IMR-90 (cell line): ENCODE results near the gene YLPM1. TPM values are rescaled to one million over a fixed set of nuclear protein-coding genes. Genes with fewer than 3 reads are reported as not detected.

Experiments used
- ATAC-seq: fragments of 200-7000 bp; cut with Tn5 transposase; 2 replicates; pipeline ENCODE4 v1.9.1; 2020; ENCODE audit warnings: low read depth, mild to moderate bottlenecking, moderate library complexity
- BruUV-seq: library from RNA; stranded (reverse); fragments of 400-500 nt; replicated peaks from 2 replicates; lab custom pipeline; 2021; lab: Mats Ljungman, UMichigan
- CTCF ChIA-PET: fragments of 300-600 bp; formaldehyde crosslinking; extraction: SDS; loops from one replicate; lab custom pipeline; 2021; ENCODE audit warnings: antibody characterized with exemption; lab: Yijun Ruan, JAX
- POLR2A ChIA-PET: fragments of 300-600 bp; sonication (Branson Sonifier 250); formaldehyde crosslinking; loops from one replicate; lab custom pipeline; 2022; ENCODE audit warnings: antibody characterized with exemption; ENCODE audit not compliant: unreplicated experiment; lab: Charles Lee
- DNase-seq: peaks from one replicate; pipeline ENCODE4 v3.0.0; 2013
- H2AFZ ChIP-seq: replicated peaks from 2 replicates; pipeline ENCODE3; 2013; ENCODE audit warnings: low read length, mild to moderate bottlenecking; ENCODE audit not compliant: poor library complexity
- H2AK5ac ChIP-seq: 2 replicates; pipeline ENCODE4 v1.6.1; 2013; ENCODE audit warnings: low read depth, low read length, inconsistent platforms
- H2AK9ac ChIP-seq: replicated peaks from 2 replicates; pipeline ENCODE3; 2013; ENCODE audit warnings: mild to moderate bottlenecking, low read depth, low read length, moderate library complexity; ENCODE audit not compliant: poor library complexity
- H2BK120ac ChIP-seq: 2 replicates; pipeline ENCODE4 v1.6.1; 2013; ENCODE audit warnings: low read depth, low read length, inconsistent platforms
- H2BK15ac ChIP-seq: 3 replicates; pipeline ENCODE4 v1.6.1; 2013; ENCODE audit warnings: low read depth, low read length, inconsistent platforms
- H2BK20ac ChIP-seq: 2 replicates; pipeline ENCODE4 v1.6.1; 2013; ENCODE audit warnings: low read depth, mild to moderate bottlenecking, inconsistent platforms, low read length, moderate library complexity
- H2BK5ac ChIP-seq: 2 replicates; pipeline ENCODE4 v1.6.1; 2013; ENCODE audit warnings: mild to moderate bottlenecking, low read depth, low read length, inconsistent platforms; ENCODE audit not compliant: poor library complexity, severe bottlenecking
- H3K14ac ChIP-seq: replicated peaks from 2 replicates; pipeline ENCODE4 v1.6.1; 2013; ENCODE audit warnings: low read depth, low read length, inconsistent platforms
- H3K18ac ChIP-seq: 2 replicates; pipeline ENCODE4 v1.6.1; 2013; ENCODE audit warnings: low read depth, low read length, control low read depth
- H3K23ac ChIP-seq: 2 replicates; pipeline ENCODE4 v1.6.1; 2013; ENCODE audit warnings: low read depth, low read length, inconsistent platforms
- H3K27ac ChIP-seq: 2 replicates; pipeline ENCODE4 v1.5.1; 2013; ENCODE audit warnings: mild to moderate bottlenecking, control low read depth, low read length; ENCODE audit not compliant: insufficient read depth
- H3K27me3 ChIP-seq: 2 replicates; pipeline ENCODE4 v1.6.1; 2013; ENCODE audit warnings: low read length; ENCODE audit not compliant: control insufficient read depth, insufficient read depth
- H3K36me3 ChIP-seq: 2 replicates; pipeline ENCODE4 v1.6.1; 2013; ENCODE audit warnings: low read length, mixed read lengths; ENCODE audit not compliant: control insufficient read depth, insufficient read depth
- H3K4ac ChIP-seq: 2 replicates; pipeline ENCODE4 v1.6.1; 2013; ENCODE audit warnings: low read depth, low read length, inconsistent platforms
- H3K4me1 ChIP-seq: 2 replicates; pipeline ENCODE4 v1.6.1; 2013; ENCODE audit warnings: low read length, mixed read lengths; ENCODE audit not compliant: control insufficient read depth, insufficient read depth
- H3K4me2 ChIP-seq: 2 replicates; pipeline ENCODE4 v1.6.1; 2013; ENCODE audit warnings: low read depth, mild to moderate bottlenecking, control low read depth, low read length, moderate library complexity
- H3K4me3 ChIP-seq: 2 replicates; pipeline ENCODE4 v1.5.1; 2013; ENCODE audit warnings: low read depth, mild to moderate bottlenecking, control low read depth, low read length, moderate library complexity; ENCODE audit not compliant: insufficient read depth
- H3K56ac ChIP-seq: 2 replicates; pipeline ENCODE4 v1.6.1; 2013; ENCODE audit warnings: low read length, inconsistent platforms; ENCODE audit not compliant: insufficient read depth; ENCODE audit errors: extremely low read depth
- H3K79me1 ChIP-seq, 2 experiments: 2 replicates each; pipeline ENCODE4 v1.6.1; 2013; ENCODE audit warnings: low read length in 2 of 2, inconsistent platforms in 1 of 2, low read depth in 1 of 2
- H3K9ac ChIP-seq: 2 replicates; pipeline ENCODE4 v1.6.1; 2013; ENCODE audit warnings: low read depth, low read length, control low read depth
- H3K9me1 ChIP-seq: 2 replicates; pipeline ENCODE4 v1.6.1; 2013; ENCODE audit warnings: low read length, inconsistent platforms; ENCODE audit not compliant: insufficient read depth
- H3K9me3 ChIP-seq: 2 replicates; pipeline ENCODE4 v1.6.1; 2013; ENCODE audit warnings: low read length; ENCODE audit not compliant: control insufficient read depth, insufficient read depth
- H4K20me1 ChIP-seq: 2 replicates; pipeline ENCODE4 v1.6.1; 2013; ENCODE audit warnings: low read length, inconsistent platforms; ENCODE audit not compliant: insufficient read depth
- H4K5ac ChIP-seq: 2 replicates; pipeline ENCODE4 v1.6.1; 2013; ENCODE audit warnings: mild to moderate bottlenecking, low read depth, low read length, control low read depth
- H4K8ac ChIP-seq, 2 experiments: 2 replicates each; pipeline ENCODE4 v1.6.1; 2013; ENCODE audit warnings: low read depth in 2 of 2, low read length in 2 of 2, control low read depth in 1 of 2, inconsistent platforms in 1 of 2
- H4K91ac ChIP-seq: 2 replicates; pipeline ENCODE4 v1.6.1; 2013; ENCODE audit warnings: low read depth, low read length, inconsistent platforms; ENCODE audit not compliant: insufficient read depth
- BHLHE40 ChIP-seq: fragments of 150-350 bp; IDR thresholded peaks from 2 replicates; pipeline ENCODE4 v1.6.1; 2016; ENCODE audit warnings: mild to moderate bottlenecking, low read depth, low read length
- CEBPB ChIP-seq: IDR thresholded peaks from 2 replicates; pipeline ENCODE4 v1.6.1; 2012; ENCODE audit warnings: low read depth, low read length, improper control_type of control experiment
- CHD1 ChIP-seq: IDR thresholded peaks from 2 replicates; pipeline ENCODE4 v1.6.1; 2012; ENCODE audit warnings: low read depth, low read length, improper control_type of control experiment
- ELK1 ChIP-seq: fragments of 150-350 bp; IDR thresholded peaks from 2 replicates; pipeline ENCODE4 v1.6.1; 2016; ENCODE audit warnings: low read depth, mild to moderate bottlenecking, low read length, moderate library complexity, borderline replicate concordance
- FOS ChIP-seq: fragments of 150-350 bp; IDR thresholded peaks from 2 replicates; pipeline ENCODE4 v1.6.1; 2016; ENCODE audit warnings: low read depth, low read length
- MAFK ChIP-seq: IDR thresholded peaks from 2 replicates; pipeline ENCODE4 v1.6.1; 2012; ENCODE audit warnings: low read depth, low read length, improper control_type of control experiment
- MAZ ChIP-seq: IDR thresholded peaks from 2 replicates; pipeline ENCODE4 v1.6.1; 2012; ENCODE audit warnings: low read depth, mild to moderate bottlenecking, low read length, improper control_type of control experiment, moderate library complexity, borderline replicate concordance
- MXI1 ChIP-seq: IDR thresholded peaks from 2 replicates; pipeline ENCODE4 v1.6.1; 2012; ENCODE audit warnings: low read depth, mild to moderate bottlenecking, low read length, moderate library complexity, borderline replicate concordance
- NFE2L2 ChIP-seq: fragments of 150-350 bp; IDR thresholded peaks from 2 replicates; pipeline ENCODE4 v1.6.1; 2016; ENCODE audit warnings: low read depth, mild to moderate bottlenecking, low read length
- POLR2A ChIP-seq: IDR thresholded peaks from 2 replicates; pipeline ENCODE4 v1.6.1; 2012; ENCODE audit warnings: mild to moderate bottlenecking, low read depth, low read length
- RAD21 ChIP-seq: IDR thresholded peaks from 2 replicates; pipeline ENCODE4 v1.6.1; 2012; ENCODE audit warnings: low read length, improper control_type of control experiment
- RFX5 ChIP-seq: IDR thresholded peaks from 2 replicates; pipeline ENCODE4 v1.8.0; 2012; ENCODE audit warnings: low read depth, mild to moderate bottlenecking, low read length, moderate library complexity
- SMC3 ChIP-seq: fragments of 150-350 bp; IDR thresholded peaks from 2 replicates; pipeline ENCODE4 v1.6.1; 2016; ENCODE audit warnings: low read depth, mild to moderate bottlenecking, antibody characterized with exemption, low read length, moderate library complexity
- WGBS, 2 experiments: methylation state at CpG; one replicate each; pipeline versions ENCODE4 v1.1.5 to v1.1.7; 2013; ENCODE audit warnings: missing lambda C conversion rate in 2 of 2; ENCODE audit not compliant: insufficient read length in 1 of 2; ENCODE audit errors: extremely low coverage in 2 of 2; 5-methylcytosine and 5-hydroxymethylcytosine counted together
- dilution Hi-C: fragments of 300-500 bp; cut with HindIII; formaldehyde crosslinking; loops from one replicate; pipeline ENCODE4 v1.14.3; 2018; ENCODE audit warnings: low sequenced_read_pairs; ENCODE audit not compliant: unreplicated experiment
- in situ Hi-C: fragments of 300-500 bp; cut with MboI; formaldehyde crosslinking; loops from 3 replicates; pipeline ENCODE4 v1.14.3; 2019; ENCODE audit warnings: low sequenced_read_pairs, inconsistent platforms, mixed read lengths
- intact Hi-C: fragments of 100-400 bp; cut with micrococcal nuclease; formaldehyde crosslinking; loops from 2 replicates; pipeline ENCODE4 v1.10.0; 2022
- polyA plus RNA-seq, 3 experiments: library from polyadenylated mRNA; depleted of rRNA; stranded (reverse); fragments of >200 nt; gene quantifications; 2 replicates each; pipeline ENCODE4 v1.2.3, GENCODE V29; 2012; ENCODE audit warnings: low replicate concordance in 1 of 3
- total RNA-seq: library from RNA; depleted of rRNA; stranded (reverse); fragments of >200 nt; gene quantifications from 2 replicates; pipeline ENCODE4 v1.2.3, GENCODE V29; 2012
- TF ChIP-seq, protein P1 (sequence below): conservative IDR thresholded peaks from 2 replicates; pipeline ENCODE4 v1.5.1; 2012; ENCODE audit warnings: mild to moderate bottlenecking, low read depth, low read length, improper control_type of control experiment

The YLPM1 gene
- total and polyA plus RNA-seq, 2 of the 4 experiments (the other 2 are of a cell fraction), result 8.2 to 19.7 TPM

DNA sequence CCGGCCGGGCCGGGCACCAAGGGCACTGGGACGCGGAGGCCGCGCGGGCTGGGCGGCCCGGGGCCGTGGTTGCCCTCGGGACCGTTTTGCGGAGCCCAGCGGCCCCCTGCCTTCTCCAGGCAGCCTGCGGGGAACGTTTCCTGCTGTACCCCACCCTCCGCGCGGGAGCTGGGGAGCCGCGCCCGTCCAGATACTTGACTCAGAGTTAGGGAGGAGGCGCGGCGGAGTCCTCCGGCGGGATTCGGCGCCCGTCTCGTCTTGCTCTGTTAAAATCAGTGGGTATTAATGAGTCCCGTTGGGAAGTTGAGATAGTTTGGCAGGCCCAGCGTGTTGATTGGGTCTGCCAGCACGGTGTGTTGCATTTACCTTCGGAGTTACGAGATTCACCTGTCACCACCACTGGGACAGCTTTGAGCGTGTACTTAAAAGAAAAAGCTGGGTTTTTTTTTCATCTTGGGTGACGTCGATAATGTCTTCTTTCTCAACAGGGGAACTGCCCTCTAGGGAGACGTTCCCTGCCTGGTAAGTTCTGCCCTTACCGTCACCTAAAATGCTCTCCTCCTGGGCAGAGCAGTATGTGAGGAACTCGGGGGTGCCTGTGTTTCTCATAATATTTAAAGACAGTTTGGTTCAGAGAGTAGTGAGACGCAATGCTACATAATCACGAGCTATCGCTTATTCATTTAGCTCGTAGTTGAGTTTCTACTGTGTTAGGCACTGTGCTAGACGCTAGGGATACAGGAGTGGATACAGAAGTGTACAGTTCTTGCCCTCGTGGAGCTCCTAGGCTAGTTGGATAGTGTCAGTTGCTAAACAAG is 119.2 kb downstream of the YLPM1 start:
- 1% methylated on average over 21 of the region's 49 CpGs; no CpG with 5 or more reads in 1 of the 2 experiments for WGBS, 2 experiments
- in situ Hi-C loops, result no loop called here
- POLR2A ChIA-PET, result no interaction called here

More for the DNA sequence above, 119.2 kb downstream of the YLPM1 start:
- Histone ChIP-seq H3K18ac (peak overlapping the region; percentile 26; the same call in 1 of the 2 replicates), H2BK15ac (no peak overlapping the region; the same call in 2 of the 3 replicates), H3K9ac (peak overlapping the region; percentile 79), H3K36me3 (no peaks in the 10 kb centered on the region; the same call in 1 of the 2 replicates), H2AK5ac (peak overlapping the region; percentile 67), H4K20me1 (peaks cover 50% of the 10 kb centered on the region), H3K4ac (peak overlapping the region; percentile 78), H3K27me3 (no peaks in the 10 kb centered on the region), H3K4me1 (peaks cover 24% of the 10 kb centered on the region), H3K79me1 (peaks cover 4 to 57% of the 10 kb centered on the region in 2 experiments; a peak in 3 of 4 replicates), H4K8ac (peak overlapping the region; percentile 52 to 93; a peak in 2 of 4 replicates), H2AK9ac (peak overlapping the region; percentile 95), H3K4me3 (peak overlapping the region; percentile 94), H3K4me2 (peak overlapping the region; percentile 99), H4K91ac (peak overlapping the region; percentile 19), H2BK5ac (peak overlapping the region; percentile 81), H2AFZ (peak overlapping the region; percentile 99), H2BK20ac (no peak overlapping the region), H3K27ac (peak overlapping the region; percentile 84), H3K56ac (peak overlapping the region; percentile 63), H3K9me3 (no peaks in the 10 kb centered on the region), H2BK120ac (no peak overlapping the region), H3K9me1 (peaks cover 20% of the 10 kb centered on the region), H3K23ac (peak overlapping the region; percentile 96), H3K14ac (peak overlapping the region; percentile 88), H4K5ac (peak overlapping the region; percentile 69)
- DNase-seq (peak; percentile 41), ATAC-seq (peak; percentile 33)
- dilution Hi-C loops, result no loop called here
- intact Hi-C loops, result loop anchor here (10.0 kb wide), 1 partner anchor 278 kb away; no protein-coding TSS in a partner anchor
- TF ChIP-seq CEBPB, result 0 out of 2 replicates have a peak, but pooled peaks have one; percentile 4
- no peak for TF ChIP-seq RAD21
- TF ChIP-seq MAZ, result no peak
- TF ChIP-seq CHD1, result no peak
- no peak for TF ChIP-seq NFE2L2
- no peak for TF ChIP-seq POLR2A
- TF ChIP-seq, protein P1, sequence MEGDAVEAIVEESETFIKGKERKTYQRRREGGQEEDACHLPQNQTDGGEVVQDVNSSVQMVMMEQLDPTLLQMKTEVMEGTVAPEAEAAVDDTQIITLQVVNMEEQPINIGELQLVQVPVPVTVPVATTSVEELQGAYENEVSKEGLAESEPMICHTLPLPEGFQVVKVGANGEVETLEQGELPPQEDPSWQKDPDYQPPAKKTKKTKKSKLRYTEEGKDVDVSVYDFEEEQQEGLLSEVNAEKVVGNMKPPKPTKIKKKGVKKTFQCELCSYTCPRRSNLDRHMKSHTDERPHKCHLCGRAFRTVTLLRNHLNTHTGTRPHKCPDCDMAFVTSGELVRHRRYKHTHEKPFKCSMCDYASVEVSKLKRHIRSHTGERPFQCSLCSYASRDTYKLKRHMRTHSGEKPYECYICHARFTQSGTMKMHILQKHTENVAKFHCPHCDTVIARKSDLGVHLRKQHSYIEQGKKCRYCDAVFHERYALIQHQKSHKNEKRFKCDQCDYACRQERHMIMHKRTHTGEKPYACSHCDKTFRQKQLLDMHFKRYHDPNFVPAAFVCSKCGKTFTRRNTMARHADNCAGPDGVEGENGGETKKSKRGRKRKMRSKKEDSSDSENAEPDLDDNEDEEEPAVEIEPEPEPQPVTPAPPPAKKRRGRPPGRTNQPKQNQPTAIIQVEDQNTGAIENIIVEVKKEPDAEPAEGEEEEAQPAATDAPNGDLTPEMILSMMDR, result no peak
- TF ChIP-seq RFX5, result no peak
- no peak for TF ChIP-seq MAFK
- TF ChIP-seq SMC3, result no peak
- no peak for TF ChIP-seq FOS
- TF ChIP-seq BHLHE40, result no peak
- 0 out of 2 replicates have a peak, but pooled peaks have one; percentile 10 for TF ChIP-seq MXI1
- no peak for TF ChIP-seq ELK1
- no TSS peak for BruUV-seq
- CTCF ChIA-PET, result interaction anchor here (0.9 to 2.6 kb wide), 2 partner anchors 21 to 274 kb away, joined by 3 to 10 read pairs; no protein-coding TSS in a partner anchor
